H1 (cell line): ENCODE results near the gene MTHFD1. TPM values are rescaled to one million over a fixed set of nuclear protein-coding genes. Genes with fewer than 3 reads are reported as not detected.

ENCODE experiments used
- CTCF ChIA-PET: fragments of 300-600 bp; sonication (Branson Sonifier 250); formaldehyde crosslinking; loops from one replicate; lab custom pipeline; 2021; ENCODE audit not compliant: partially characterized antibody; lab: Charles Lee
- POLR2A ChIA-PET: fragments of 300-600 bp; sonication (Branson Sonifier 250); formaldehyde crosslinking; loops from one replicate; lab custom pipeline; 2021; ENCODE audit warnings: inconsistent platforms; ENCODE audit not compliant: partially characterized antibody; lab: Charles Lee
- DNase-seq, 2 experiments: peaks; one replicate each; pipeline versions ENCODE4 v3.0.0 to v3.0.0-alpha.2; 2010 to 2022; ENCODE audit warnings: low spot score in 2 of 2, low read depth in 1 of 2, mixed read lengths in 1 of 2
- FAIRE-seq: peaks from 2 replicates; lab custom pipeline; 2011; peaks lifted over from hg19 to GRCh38; lab: Jason Lieb, UNC
- H2AFZ ChIP-seq: 2 replicates; pipeline ENCODE4 v1.8.1; 2012; ENCODE audit warnings: low read length, inconsistent platforms
- H2AK5ac ChIP-seq: 2 replicates; pipeline ENCODE4 v1.6.1; 2013; ENCODE audit warnings: low read depth, low read length
- H2BK120ac ChIP-seq: replicated peaks from 2 replicates; pipeline ENCODE3; 2013; ENCODE audit warnings: low read depth, low read length, inconsistent platforms
- H2BK12ac ChIP-seq: 2 replicates; pipeline ENCODE4 v1.6.1; 2013; ENCODE audit warnings: low read depth, low read length
- H2BK15ac ChIP-seq: 2 replicates; pipeline ENCODE4 v1.6.1; 2013; ENCODE audit warnings: low read length
- H2BK20ac ChIP-seq: 2 replicates; pipeline ENCODE4 v1.6.1; 2013; ENCODE audit warnings: low read length
- H2BK5ac ChIP-seq: 2 replicates; pipeline ENCODE4 v1.6.1; 2013; ENCODE audit warnings: low read depth, low read length
- H3K14ac ChIP-seq: 2 replicates; pipeline ENCODE4 v1.6.1; 2013; ENCODE audit warnings: inconsistent platforms; ENCODE audit not compliant: insufficient read length
- H3K18ac ChIP-seq: 2 replicates; pipeline ENCODE4 v1.6.1; 2013; ENCODE audit warnings: low read length; ENCODE audit errors: extremely low read depth
- H3K23ac ChIP-seq: 2 replicates; pipeline ENCODE4 v1.6.1; 2013; ENCODE audit warnings: inconsistent platforms; ENCODE audit not compliant: insufficient read length
- H3K23me2 ChIP-seq: 2 replicates; pipeline ENCODE4 v1.6.1; 2013; ENCODE audit warnings: low read depth, low read length
- H3K27ac ChIP-seq: 2 replicates; pipeline ENCODE4 v1.6.1; 2011; ENCODE audit warnings: low read depth, low read length, inconsistent platforms
- H3K27me3 ChIP-seq, 4 experiments: replicated peaks in 1 of 4; 1 replicate in 1 of 4; 2 replicates in 3 of 4; pipeline versions ENCODE4 v1.6.1 to v1.8.1; 2011 to 2013; ENCODE audit warnings: low read length in 3 of 4, mild to moderate bottlenecking in 3 of 4, inconsistent platforms in 2 of 4, mixed read lengths in 2 of 4, moderate library complexity in 1 of 4; ENCODE audit not compliant: control insufficient read depth in 3 of 4, insufficient read depth in 3 of 4; ENCODE audit errors: extremely low read depth in 1 of 4
- H3K36me3 ChIP-seq, 4 experiments: 2 replicates each; pipeline versions ENCODE4 v1.6.1 to v1.8.1; 2011 to 2013; ENCODE audit warnings: mild to moderate bottlenecking in 4 of 4, low read length in 3 of 4, moderate library complexity in 2 of 4, control low read depth in 1 of 4, inconsistent platforms in 1 of 4; ENCODE audit not compliant: insufficient read depth in 4 of 4, control insufficient read depth in 2 of 4
- H3K4ac ChIP-seq: replicated peaks from 2 replicates; pipeline ENCODE3; 2013; ENCODE audit warnings: low read length, low read depth, mixed read lengths, inconsistent platforms; ENCODE audit not compliant: insufficient read length
- H3K4me1 ChIP-seq, 4 experiments: replicated peaks in 1 of 4; 1 replicate in 1 of 4; 2 replicates in 3 of 4; pipeline versions ENCODE4 v1.6.1 to v1.8.1; 2011 to 2013; ENCODE audit warnings: low read length in 3 of 4, inconsistent platforms in 2 of 4, mixed read lengths in 1 of 4; ENCODE audit not compliant: insufficient read depth in 4 of 4, control insufficient read depth in 3 of 4
- H3K4me2 ChIP-seq, 2 experiments: 2 replicates each; pipeline versions ENCODE4 v1.6.1 to v1.8.1; 2011 to 2013; ENCODE audit warnings: low read depth in 2 of 2, low read length in 2 of 2, control low read depth in 1 of 2, inconsistent platforms in 1 of 2, mild to moderate bottlenecking in 1 of 2; ENCODE audit not compliant: insufficient read depth in 1 of 2
- H3K4me3 ChIP-seq, 4 experiments: fragments of 200-600, 300-600 bp in 1 of 4; sonication (generic), shearing (Covaris generic), sonication (Bioruptor Twin) in 1 of 4; 2 replicates each; pipeline versions ENCODE4 v1.5.1 to v1.8.1; 2011 to 2016; ENCODE audit warnings: low read length in 4 of 4, low read depth in 3 of 4, control low read depth in 2 of 4, inconsistent platforms in 2 of 4, mild to moderate bottlenecking in 2 of 4, mixed read lengths in 1 of 4, moderate library complexity in 1 of 4; ENCODE audit not compliant: insufficient read depth in 2 of 4; ENCODE audit errors: extremely low read depth in 1 of 4
- H3K56ac ChIP-seq: replicated peaks from 2 replicates; pipeline ENCODE3; 2013; ENCODE audit warnings: low read depth, mild to moderate bottlenecking, mixed read lengths, low read length, inconsistent platforms; ENCODE audit not compliant: insufficient read length
- H3K79me1 ChIP-seq: 2 replicates; pipeline ENCODE4 v1.6.1; 2013; ENCODE audit warnings: low read depth, low read length, control low read depth
- H3K79me2 ChIP-seq, 2 experiments: 2 replicates each; pipeline versions ENCODE4 v1.6.1 to v1.8.1; 2012 to 2013; ENCODE audit warnings: low read length in 2 of 2, mild to moderate bottlenecking in 2 of 2, inconsistent platforms in 1 of 2; ENCODE audit not compliant: insufficient read depth in 2 of 2, control insufficient read depth in 1 of 2
- H3K9ac ChIP-seq, 4 experiments: replicated peaks in 1 of 4; 1 replicate in 1 of 4; 2 replicates in 3 of 4; pipeline versions ENCODE4 v1.6.1 to v1.8.1; 2011 to 2013; ENCODE audit warnings: low read depth in 3 of 4, low read length in 3 of 4, control low read depth in 2 of 4, mild to moderate bottlenecking in 2 of 4, moderate library complexity in 2 of 4, inconsistent platforms in 1 of 4; ENCODE audit errors: extremely low read depth in 1 of 4
- H3K9me3 ChIP-seq, 2 experiments: 2 replicates each; pipeline versions ENCODE4 v1.6.1 to v1.8.1; 2012 to 2013; ENCODE audit warnings: mild to moderate bottlenecking in 2 of 2, moderate library complexity in 2 of 2, control low read depth in 1 of 2, inconsistent platforms in 1 of 2, low read depth in 1 of 2, low read length in 1 of 2, mixed read lengths in 1 of 2; ENCODE audit not compliant: insufficient read depth in 2 of 2
- H4K20me1 ChIP-seq, 2 experiments: replicated peaks in 1 of 2; 2 replicates each; pipeline versions ENCODE3 to v1.8.1; 2011 to 2013; ENCODE audit warnings: inconsistent platforms in 2 of 2, low read length in 2 of 2, mild to moderate bottlenecking in 1 of 2; ENCODE audit not compliant: insufficient read depth in 2 of 2, control insufficient read depth in 1 of 2
- H4K5ac ChIP-seq: 2 replicates; pipeline ENCODE4 v1.6.1; 2013; ENCODE audit warnings: low read length, low read depth, mixed read lengths, inconsistent platforms; ENCODE audit not compliant: insufficient read length
- H4K8ac ChIP-seq: 2 replicates; pipeline ENCODE4 v1.8.0; 2013; ENCODE audit warnings: mild to moderate bottlenecking, moderate library complexity, low read length, inconsistent platforms; ENCODE audit not compliant: insufficient read depth; ENCODE audit errors: extremely low read depth
- H4K91ac ChIP-seq: replicated peaks from 2 replicates; pipeline ENCODE3; 2013; ENCODE audit warnings: low read length, mixed read lengths, inconsistent platforms; ENCODE audit not compliant: insufficient read length
- BACH1 ChIP-seq: IDR thresholded peaks from 2 replicates; pipeline ENCODE4 v1.6.1; 2012; ENCODE audit warnings: low read length, improper control_type of control experiment
- BRCA1 ChIP-seq: IDR thresholded peaks from 2 replicates; pipeline ENCODE4 v1.6.1; 2012; ENCODE audit warnings: low read depth, low read length, improper control_type of control experiment
- CBX5 ChIP-seq: fragments of 300-800, 300-1000 bp; sonication (generic); IDR thresholded peaks from 2 replicates; pipeline ENCODE4 v1.7.1; 2016; ENCODE audit warnings: antibody characterized with exemption, low read length, low read depth
- CHD2 ChIP-seq: IDR thresholded peaks from 2 replicates; pipeline ENCODE4 v1.6.1; 2012; ENCODE audit warnings: low read length, improper control_type of control experiment
- EGR1 ChIP-seq: IDR thresholded peaks from 2 replicates; pipeline ENCODE4 v1.6.1; 2011; ENCODE audit warnings: low read depth, low read length, borderline replicate concordance
- GTF2F1 ChIP-seq: IDR thresholded peaks from 2 replicates; pipeline ENCODE4 v1.6.1; 2012; ENCODE audit warnings: low read depth, low read length, improper control_type of control experiment, borderline replicate concordance
- KDM5A ChIP-seq: fragments of 200-600 bp; IDR thresholded peaks from 2 replicates; pipeline ENCODE4 v1.7.1; 2012; ENCODE audit warnings: mild to moderate bottlenecking, low read length, inconsistent platforms, mixed read lengths
- SP1 ChIP-seq: IDR thresholded peaks from 2 replicates; pipeline ENCODE4 v1.6.1; 2011; ENCODE audit warnings: low read depth, low read length
- SRF ChIP-seq: IDR thresholded peaks from 2 replicates; pipeline ENCODE4 v1.6.1; 2011; ENCODE audit warnings: mild to moderate bottlenecking, low read depth, low read length, moderate library complexity
- WGBS, 2 experiments: shearing (Covaris generic) in 1 of 2; methylation state at CpG; one replicate each; pipeline versions ENCODE4 v1.1.6 to v1.1.7; 2013 to 2015; ENCODE audit warnings: low lambda C conversion rate in 2 of 2, mixed read lengths in 2 of 2, inconsistent platforms in 1 of 2, low coverage in 1 of 2, missing lambda C conversion rate in 1 of 2; ENCODE audit not compliant: insufficient replicate concordance in 2 of 2, insufficient coverage in 1 of 2, insufficient read length in 1 of 2; ENCODE audit errors: extremely low coverage in 1 of 2, missing lambda C conversion rate in 1 of 2; 5-methylcytosine and 5-hydroxymethylcytosine counted together
- polyA plus RNA-seq, 7 experiments: library from polyadenylated mRNA; depleted of rRNA in 3 of 7; stranded (reverse) in 5 of 7; unstranded in 2 of 7; fragments of >200 nt in 5 of 7; fragments of 200-250 nt in 2 of 7; gene quantifications; 1 replicate in 5 of 7; 2 replicates in 1 of 7; 4 replicates in 1 of 7; pipeline versions ENCODE4 v1.2.1 to v1.2.3, GENCODE V29; 2011 to 2013; ENCODE audit warnings: missing spikeins in 2 of 7, mixed read lengths in 2 of 7
- total RNA-seq: library from RNA; stranded (reverse); fragmentation: NEBNext Ultra II Directional; extraction: Animal tissue kit (Norgen Biotek cat#: 25700); gene quantifications from 2 replicates; pipeline ENCODE4 v1.2.1, GENCODE V29; 2021

MTHFD1 gene
- total and polyA plus RNA-seq, 2 of the 8 experiments (the other 6 are each of a cell fraction or from before 2014, with no cell fraction given): 79.7 to 332 TPM

DNA sequence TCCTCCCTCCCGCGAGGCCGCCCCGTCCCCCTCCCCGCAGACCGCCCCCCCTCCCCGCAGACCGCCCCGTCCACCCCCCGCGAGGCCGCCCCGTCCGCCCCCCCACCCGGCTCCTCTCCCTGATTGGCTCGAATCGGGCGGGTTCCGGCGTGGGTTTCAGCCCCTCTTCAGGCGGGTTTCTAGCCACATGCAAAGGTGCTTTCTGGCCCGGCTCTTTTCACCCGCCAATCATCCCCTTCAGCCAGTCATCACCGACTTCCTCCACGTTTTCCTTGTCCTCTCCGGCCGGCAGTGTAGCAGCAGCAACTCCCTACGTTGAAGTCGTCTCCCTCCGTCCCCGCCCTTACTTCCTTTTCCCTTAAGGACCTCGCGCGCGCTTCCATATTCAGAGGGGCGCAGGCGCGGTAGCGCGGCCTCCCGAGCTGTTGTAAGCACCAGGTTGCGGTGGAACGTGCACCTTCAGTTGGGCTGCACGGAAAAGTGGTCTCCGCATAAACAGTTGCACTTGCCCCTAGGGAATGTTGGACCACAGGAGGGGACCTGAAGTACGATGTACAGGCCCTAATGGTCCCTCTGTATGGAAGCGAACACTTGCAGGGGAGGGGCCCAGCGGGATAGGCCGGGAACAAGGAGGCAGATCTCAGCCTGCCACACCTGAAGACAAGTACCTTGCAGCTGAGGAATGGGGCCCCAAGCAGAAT, 49.4 kb upstream of the MTHFD1 start:
- H3K27ac ChIP-seq: peak overlapping the region; percentile 88
- 0 out of 2 replicates have a peak overlapping the region, but pooled peaks have one; percentile 72 for H2BK20ac ChIP-seq
- H2BK12ac ChIP-seq: peak overlapping the region; percentile 52; the same call in 1 of the 2 replicates
- H3K4me1 ChIP-seq: peaks cover 6 to 14% (median 9%) of the 10 kb centered on the region in 4 experiments; a peak in 6 of 7 replicates
- H2BK5ac ChIP-seq: peak overlapping the region; percentile 95
- H3K23me2 ChIP-seq: peaks cover 14% of the 10 kb centered on the region
- peak overlapping the region; percentile 81 to 93 for H3K4me2 ChIP-seq
- FAIRE-seq: no peak
- no peak overlapping the region for H2AK5ac ChIP-seq
- peak overlapping the region; percentile 91 for H3K56ac ChIP-seq
- no peaks in the 10 kb centered on the region for H3K79me1 ChIP-seq
- peak overlapping the region; percentile 88 for H2AFZ ChIP-seq
- no peaks in the 10 kb centered on the region for H3K27me3 ChIP-seq
- H3K9me3 ChIP-seq: no peaks in the 10 kb centered on the region
- ChIA-PET POLR2A (interaction anchor here (0.8 to 5.7 kb wide), 14 partner anchors 9 to 365 kb away, joined by 3 to 30 read pairs (median 5); partner anchors contain the start of genes HSPA2, MTHFD1, PLEKHG3 and ZBTB1), CTCF (interaction anchor here (0.6 to 9.4 kb wide), 9 partner anchors 34 to 356 kb away, joined by 3 to 56 read pairs (median 3); no protein-coding TSS in a partner anchor)
- WGBS, 2 experiments: 2% methylated on average over 22 of the region's 49 CpGs; no CpG with 5 or more reads in 1 of the 2 experiments
- peak overlapping the region; percentile 84 for H4K5ac ChIP-seq
- H3K79me2 ChIP-seq: peaks cover 0 to 8% of the 10 kb centered on the region in 2 experiments; a peak in 2 of 4 replicates
- H3K36me3 ChIP-seq: no peaks in the 10 kb centered on the region
- H3K23ac ChIP-seq: no peak overlapping the region
- peak overlapping the region; percentile 95; the same call in 1 of the 2 replicates for H4K8ac ChIP-seq
- H3K18ac ChIP-seq: peak overlapping the region; percentile 98
- peak overlapping the region; percentile 99 for H4K91ac ChIP-seq
- H2BK15ac ChIP-seq: no peak overlapping the region; the same call in 1 of the 2 replicates
- H4K20me1 ChIP-seq: no peaks in the 10 kb centered on the region
- H3K9ac ChIP-seq: peak overlapping the region; percentile 76 to 88 (median 85)
- peak overlapping the region; percentile 74 to 93 (median 81) for H3K4me3 ChIP-seq
- H2BK120ac ChIP-seq: peak overlapping the region; percentile 62
- no peak overlapping the region for H3K14ac ChIP-seq
- peak overlapping the region; percentile 98 for H3K4ac ChIP-seq
- peak; percentile 92 to 96 for DNase-seq
- TF ChIP-seq BACH1: no peak; the same call in 1 of the 2 replicates
- no peak for TF ChIP-seq BRCA1
- peak; percentile 66 for TF ChIP-seq CHD2
- 0 out of 2 replicates have a peak, but pooled peaks have one; percentile 48 for TF ChIP-seq SP1
- TF ChIP-seq GTF2F1: peak; percentile 53; the same call in 1 of the 2 replicates
- TF ChIP-seq KDM5A: no peak
- no peak for TF ChIP-seq CBX5
- no peak for TF ChIP-seq SRF
- TF ChIP-seq EGR1: no peak
